Activated CD8-positive, alpha-beta T cell treated with anti-CD3 and anti-CD28 coated beads for 36 hours (primary cell): ENCODE data around the gene F2RL3. TPM values are rescaled to one million over a fixed set of nuclear protein-coding genes. Genes with fewer than 3 reads are reported as not detected.

Experiments used
- ATAC-seq: fragments of 200-7000 bp; cut with Tn5 transposase; one replicate; pipeline ENCODE4 v1.10.0; 2021; ENCODE audit warnings: mild to moderate bottlenecking, moderate library complexity
- CTCF ChIA-PET: fragments of 350-600 bp; sonication (Branson Sonifier 250); formaldehyde crosslinking; loops from one replicate; lab custom pipeline; 2021; ENCODE audit warnings: antibody characterized with exemption; lab: Charles Lee
- POLR2A ChIA-PET: fragments of 350-600 bp; sonication (Branson Sonifier 250); formaldehyde crosslinking; loops from one replicate; lab custom pipeline; 2021; ENCODE audit warnings: antibody characterized with exemption; lab: Charles Lee
- DNase-seq: peaks from one replicate; pipeline ENCODE4 v3.0.0-alpha.2; 2020
- H3K27ac Mint-ChIP-seq: one replicate; pipeline ENCODE4 v1.8.0; 2021; ENCODE audit warnings: mild to moderate bottlenecking, mixed read lengths
- H3K27me3 Mint-ChIP-seq: one replicate; pipeline ENCODE4 v1.8.0; 2021; ENCODE audit warnings: mixed read lengths
- H3K36me3 Mint-ChIP-seq: one replicate; pipeline ENCODE4 v1.8.0; 2021; ENCODE audit warnings: low read depth, mixed read lengths
- H3K4me1 Mint-ChIP-seq: one replicate; pipeline ENCODE4 v1.8.0; 2021; ENCODE audit warnings: low read depth, mixed read lengths
- H3K4me3 Mint-ChIP-seq: one replicate; pipeline ENCODE4 v1.8.0; 2021; ENCODE audit warnings: mild to moderate bottlenecking, moderate library complexity, mixed read lengths
- H3K9me3 Mint-ChIP-seq: one replicate; pipeline ENCODE4 v1.8.0; 2021; ENCODE audit warnings: mixed read lengths
- CTCF ChIP-seq: fragments of 200-600 bp; IDR thresholded peaks from one replicate; pipeline ENCODE4 v1.8.0; 2022; ENCODE audit warnings: antibody characterized with exemption, mild to moderate bottlenecking
- intact Hi-C: fragments of 100-400 bp; cut with micrococcal nuclease; formaldehyde crosslinking; loops from one replicate; pipeline ENCODE4 v1.10.0; 2022
- total RNA-seq, 2 experiments: library from RNA; stranded (reverse); gene quantifications; one replicate each; pipeline ENCODE4 v1.2.3, GENCODE V29; 2021

The F2RL3 gene
- total RNA-seq, 2 experiments from 2014 or later = not detected

- ChIA-PET CTCF (no interaction called here), POLR2A (no interaction called here)
- ATAC-seq (no peak), DNase-seq (no peak)
- intact Hi-C loops = no loop called here
- Mint-ChIP-seq H3K4me1 (no peaks in the 10 kb centered on the region), H3K27ac (no peak overlapping the region), H3K36me3 (no peaks in the 10 kb centered on the region), H3K4me3 (no peak overlapping the region), H3K9me3 (no peaks in the 10 kb centered on the region), H3K27me3 (peaks cover 2% of the 10 kb centered on the region)
- no peak for TF ChIP-seq CTCF
Measured at GRCh38 chr19:16940626-16941025, 51.8 kb downstream of the F2RL3 start.

Other genes with a start within 250 kb of the F2RL3 start
- 10 to 100 TPM; 48.0 to 55.0 TPM for gene SMIM7, start 228.9 kb upstream of the F2RL3 start, total RNA-seq
- gene TMEM38A, start 227.9 kb upstream of the F2RL3 start, total RNA-seq = 1 to 10 TPM; 1.2 to 1.8 TPM
- gene NWD1, start 169.2 kb upstream of the F2RL3 start, total RNA-seq = not detected
- gene SIN3B, start 59.6 kb upstream of the F2RL3 start, total RNA-seq = 10 to 100 TPM; 27.6 to 31.6 TPM
- not detected for gene CPAMD8, start 137.8 kb downstream of the F2RL3 start, total RNA-seq
- gene HAUS8, start 186.5 kb downstream of the F2RL3 start, total RNA-seq = 10 to 100 TPM; 40.7 to 41.9 TPM
- 100 to 1,000 TPM; 111 to 112 TPM for gene MYO9B, start 186.8 kb downstream of the F2RL3 start, total RNA-seq